ENCODE data around the gene NXPH1. TPM values are rescaled to one million over a fixed set of nuclear protein-coding genes. Genes with fewer than 3 reads are reported as not detected.

NXPH1 gene
- total and polyA plus RNA-seq, 3 donors from 2014 or later = 0.24 to 0.94 (median 0.37) TPM

- DNase-seq = no peak
- Histone ChIP-seq H3K4me3 (no peak overlapping the region), H3K4me1 (no peaks in the 10 kb centered on the region), H3K27ac (no peak overlapping the region), H3K9me3 (no peaks in the 10 kb centered on the region), H3K36me3 (ENCODE audit: low read depth, missing control alignments) (no peaks in the 10 kb centered on the region), H3K27me3 (no peaks in the 10 kb centered on the region)
- intact Hi-C loops (cut with DNase I; ENCODE audit: low total_unique reads) = no loop called here
- TF ChIP-seq CTCF (IDR thresholded peaks at IDR 0.05) (no peak), POLR2A (IDR thresholded peaks at IDR 0.05) (no peak)
- 72 to 76% methylated on average over 7 of the region's 7 CpGs for WGBS, 2 donors
Measured at GRCh38 chr7:8628656-8629055, 195.2 kb downstream of the NXPH1 start.

DNA sequence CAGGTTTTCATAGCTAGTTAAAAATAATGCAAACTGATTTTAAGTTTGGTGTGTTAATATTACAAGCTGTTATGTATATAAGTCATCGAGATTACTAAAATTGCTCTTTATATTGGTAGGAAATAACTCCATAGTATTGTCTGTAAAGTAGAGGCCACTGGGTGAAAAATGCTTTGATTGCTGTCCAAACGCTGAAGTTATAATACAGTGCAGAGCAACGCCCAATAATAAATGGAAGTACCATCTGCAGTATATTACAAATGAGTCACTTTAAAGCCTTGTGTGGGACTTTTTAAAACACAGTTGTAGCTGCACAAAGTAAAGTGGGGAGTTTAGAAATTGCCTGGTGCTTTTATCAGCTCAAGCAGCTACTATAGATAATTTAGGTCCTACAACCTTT is 196.1 kb downstream of the NXPH1 start:
- intact Hi-C loops (cut with DNase I; ENCODE audit: low total_unique reads) = no loop called here
- DNase-seq = no peak
- no peaks in the 10 kb centered on the region for H3K9me3 ChIP-seq
- TF ChIP-seq POLR2A (IDR thresholded peaks at IDR 0.05) (no peak), CTCF (IDR thresholded peaks at IDR 0.05) (no peak)
- no peak overlapping the region for H3K4me3 ChIP-seq
- H3K27me3 ChIP-seq = no peaks in the 10 kb centered on the region
- no peaks in the 10 kb centered on the region for H3K4me1 ChIP-seq
- WGBS, 2 donors = 54 to 64% methylated on average over 3 of the region's 3 CpGs
- H3K27ac ChIP-seq = no peak overlapping the region
- H3K36me3 ChIP-seq (ENCODE audit: low read depth, missing control alignments) = no peaks in the 10 kb centered on the region

GRCh38 chr7:8637322-8637721 is 203.9 kb downstream of the NXPH1 start:
- Histone ChIP-seq H3K36me3 (ENCODE audit: low read depth, missing control alignments) (no peaks in the 10 kb centered on the region), H3K27me3 (no peaks in the 10 kb centered on the region), H3K9me3 (no peaks in the 10 kb centered on the region), H3K4me1 (no peaks in the 10 kb centered on the region), H3K4me3 (no peak overlapping the region), H3K27ac (no peak overlapping the region)
- WGBS, 2 donors = 87 to 90% methylated on average over 4 of the region's 4 CpGs
- intact Hi-C loops (cut with DNase I; ENCODE audit: low total_unique reads) = no loop called here
- no peak for DNase-seq
- TF ChIP-seq CTCF (IDR thresholded peaks at IDR 0.05) = no peak

DNA sequence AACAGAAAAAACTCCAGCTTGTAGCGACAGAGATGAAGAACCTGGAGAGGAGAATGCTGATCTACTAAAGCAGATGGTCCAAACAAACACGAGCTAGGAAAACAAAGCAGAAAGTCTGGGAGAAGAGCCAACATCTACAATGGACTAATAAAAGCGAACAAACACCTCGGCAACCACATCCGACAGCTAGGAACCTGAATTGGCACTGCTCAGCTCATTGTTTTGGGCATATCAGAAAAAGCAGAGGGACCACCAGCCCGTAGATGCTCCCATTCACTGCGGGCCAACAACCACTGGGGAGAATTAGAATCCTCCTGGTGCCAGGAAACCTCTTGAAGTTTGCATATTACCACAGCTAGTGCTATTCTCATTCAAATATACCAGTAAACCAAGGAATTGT is 204.7 kb downstream of the NXPH1 start:
- no peaks in the 10 kb centered on the region for H3K4me1 ChIP-seq
- H3K27ac ChIP-seq = no peak overlapping the region
- intact Hi-C loops (cut with DNase I; ENCODE audit: low total_unique reads) = no loop called here
- no peak overlapping the region for H3K4me3 ChIP-seq
- WGBS, 2 donors = 22 to 56% methylated on average over 7 of the region's 7 CpGs
- no peaks in the 10 kb centered on the region for H3K27me3 ChIP-seq
- no peak for TF ChIP-seq CTCF (IDR thresholded peaks at IDR 0.05)
- TF ChIP-seq POLR2A (IDR thresholded peaks at IDR 0.05) = no peak
- H3K9me3 ChIP-seq = no peaks in the 10 kb centered on the region
- no peaks in the 10 kb centered on the region for H3K36me3 ChIP-seq (ENCODE audit: low read depth, missing control alignments)
- no peak for DNase-seq

GRCh38 chr7:8639668-8640067 is 206.3 kb downstream of the NXPH1 start:
- intact Hi-C loops (cut with DNase I; ENCODE audit: low total_unique reads) = no loop called here
- TF ChIP-seq CTCF (IDR thresholded peaks at IDR 0.05) (no peak), POLR2A (IDR thresholded peaks at IDR 0.05) (no peak)
- Histone ChIP-seq H3K36me3 (ENCODE audit: low read depth, missing control alignments) (no peaks in the 10 kb centered on the region), H3K27me3 (no peaks in the 10 kb centered on the region), H3K27ac (no peak overlapping the region), H3K4me1 (no peaks in the 10 kb centered on the region), H3K4me3 (no peak overlapping the region), H3K9me3 (no peaks in the 10 kb centered on the region)
- no peak for DNase-seq
- 72 to 84% methylated on average over 5 of the region's 5 CpGs for WGBS, 2 donors

All from testis (tissue), 3 donors.